DOHH2 (cell line): ENCODE data around the gene CHD6.

Source experiments
- H3F3A ChIP-seq: fragments of 200-600 bp; sonication (generic), shearing (Covaris generic); 2 replicates; pipeline ENCODE4 v1.6.0; 2016; ENCODE audit warnings: antibody characterized with exemption, mild to moderate bottlenecking; ENCODE audit not compliant: control insufficient read depth, insufficient read depth
- H3K27ac ChIP-seq: fragments of 200-600 bp; sonication (generic); 2 replicates; pipeline ENCODE4 v1.5.1; 2014; ENCODE audit warnings: low read depth, mild to moderate bottlenecking, low read length, moderate library complexity
- H3K27me3 ChIP-seq: fragments of 200-600 bp; sonication (generic); 2 replicates; pipeline ENCODE4 v1.6.1; 2014; ENCODE audit warnings: mild to moderate bottlenecking, low read length, mixed read lengths; ENCODE audit not compliant: control insufficient read depth
- H3K36me3 ChIP-seq: fragments of 200-600 bp; sonication (generic); 2 replicates; pipeline ENCODE4 v1.6.1; 2014; ENCODE audit warnings: mild to moderate bottlenecking, low read length, moderate library complexity, mixed read lengths; ENCODE audit not compliant: control insufficient read depth
- H3K4me1 ChIP-seq: fragments of 200-600 bp; sonication (generic); 2 replicates; pipeline ENCODE4 v1.6.1; 2014; ENCODE audit warnings: mild to moderate bottlenecking, low read length, mixed read lengths; ENCODE audit not compliant: control insufficient read depth
- H3K4me2 ChIP-seq: fragments of 200-600 bp; sonication (generic); 2 replicates; pipeline ENCODE4 v1.6.0; 2014; ENCODE audit warnings: mild to moderate bottlenecking, low read length, moderate library complexity
- H3K4me3 ChIP-seq: fragments of 200-600 bp; sonication (generic); 2 replicates; pipeline ENCODE4 v1.5.1; 2014; ENCODE audit warnings: mild to moderate bottlenecking, low read length, mixed read lengths
- H3K79me2 ChIP-seq: fragments of 200-600 bp; sonication (generic); 2 replicates; pipeline ENCODE4 v1.6.1; 2014; ENCODE audit warnings: mild to moderate bottlenecking, low read length, mixed read lengths; ENCODE audit not compliant: control insufficient read depth
- H3K9me2 ChIP-seq: fragments of 200-600 bp; sonication (generic); replicated peaks from 2 replicates; pipeline ENCODE4 v1.6.1; 2014; ENCODE audit warnings: mild to moderate bottlenecking, low read length, mixed read lengths; ENCODE audit not compliant: control insufficient read depth
- H3K9me3 ChIP-seq: fragments of 200-600 bp; sonication (generic); 2 replicates; pipeline ENCODE4 v1.6.1; 2014; ENCODE audit warnings: antibody characterized with exemption, low read length, mixed read lengths; ENCODE audit not compliant: control insufficient read depth, insufficient read depth
- H4K20me1 ChIP-seq: fragments of 200-600 bp; sonication (generic); 2 replicates; pipeline ENCODE4 v1.6.0; 2014; ENCODE audit warnings: low read depth, mild to moderate bottlenecking, antibody characterized with exemption, low read length, moderate library complexity; ENCODE audit not compliant: control insufficient read depth, insufficient read depth
- CTCF ChIP-seq: fragments of 200-600 bp; sonication (generic); IDR thresholded peaks from one replicate; pipeline ENCODE4 v1.5.1; 2014; ENCODE audit warnings: antibody characterized with exemption, mild to moderate bottlenecking, low read depth, low read length; ENCODE audit not compliant: poor library complexity, severe bottlenecking
- EZH2phosphoT487 ChIP-seq: fragments of 200-600 bp; sonication (generic); IDR thresholded peaks from 2 replicates; pipeline ENCODE4 v1.6.1; 2017; ENCODE audit warnings: borderline replicate concordance, mild to moderate bottlenecking, antibody characterized with exemption, low read length, moderate library complexity, mixed read lengths

CHD6 gene

GRCh38 chr20:41512624-41513023 lies 105.6 kb downstream of the CHD6 start:
- TF ChIP-seq CTCF (no peak), EZH2phosphoT487 (no peak)
- no peaks in the 10 kb centered on the region for H4K20me1 ChIP-seq
- H3K4me3 ChIP-seq: no peak overlapping the region
- peaks cover 17% of the 10 kb centered on the region; the same call in 1 of the 2 replicates for H3K36me3 ChIP-seq
- H3K9me3 ChIP-seq: no peaks in the 10 kb centered on the region
- no peaks in the 10 kb centered on the region for H3F3A ChIP-seq
- no peak overlapping the region for H3K4me2 ChIP-seq
- H3K9me2 ChIP-seq: no peaks in the 10 kb centered on the region
- no peaks in the 10 kb centered on the region for H3K4me1 ChIP-seq
- no peaks in the 10 kb centered on the region for H3K27me3 ChIP-seq
- no peaks in the 10 kb centered on the region for H3K79me2 ChIP-seq
- H3K27ac ChIP-seq: no peak overlapping the region

- H4K20me1 ChIP-seq: no peaks in the 10 kb centered on the region
- H3K27ac ChIP-seq: no peak overlapping the region
- no peaks in the 10 kb centered on the region for H3K27me3 ChIP-seq
- no peaks in the 10 kb centered on the region for H3K9me2 ChIP-seq
- peaks cover 17% of the 10 kb centered on the region; the same call in 1 of the 2 replicates for H3K36me3 ChIP-seq
- no peaks in the 10 kb centered on the region for H3F3A ChIP-seq
- H3K4me2 ChIP-seq: no peak overlapping the region
- no peak overlapping the region for H3K4me3 ChIP-seq
- H3K79me2 ChIP-seq: no peaks in the 10 kb centered on the region
- TF ChIP-seq CTCF (no peak), EZH2phosphoT487 (no peak)
- no peaks in the 10 kb centered on the region for H3K9me3 ChIP-seq
- no peaks in the 10 kb centered on the region for H3K4me1 ChIP-seq
These were observed 107.2 kb downstream of the CHD6 start for GRCh38 chr20:41510847-41511450.

GRCh38 chr20:41510224-41510623 lies 108.0 kb downstream of the CHD6 start:
- Histone ChIP-seq H3F3A (no peaks in the 10 kb centered on the region), H3K36me3 (peaks cover 17% of the 10 kb centered on the region; the same call in 1 of the 2 replicates), H3K4me2 (no peak overlapping the region), H4K20me1 (no peaks in the 10 kb centered on the region), H3K4me1 (no peaks in the 10 kb centered on the region), H3K9me3 (no peaks in the 10 kb centered on the region), H3K27ac (no peak overlapping the region), H3K27me3 (no peaks in the 10 kb centered on the region), H3K79me2 (no peaks in the 10 kb centered on the region), H3K4me3 (no peak overlapping the region), H3K9me2 (no peaks in the 10 kb centered on the region)
- no peak for TF ChIP-seq EZH2phosphoT487

GRCh38 chr20:41509316-41510200 lies 108.6 kb downstream of the CHD6 start:
- Histone ChIP-seq H3K27me3 (no peaks in the 10 kb centered on the region), H3K9me2 (no peaks in the 10 kb centered on the region), H3K4me3 (no peak overlapping the region), H4K20me1 (no peaks in the 10 kb centered on the region), H3K36me3 (peaks cover 15% of the 10 kb centered on the region; the same call in 1 of the 2 replicates), H3K4me2 (no peak overlapping the region), H3K9me3 (no peaks in the 10 kb centered on the region), H3F3A (no peaks in the 10 kb centered on the region), H3K79me2 (no peaks in the 10 kb centered on the region), H3K4me1 (no peaks in the 10 kb centered on the region), H3K27ac (no peak overlapping the region)
- TF ChIP-seq CTCF: no peak
- TF ChIP-seq EZH2phosphoT487: no peak
